Lower leg skin (tissue), 3 donors: ENCODE data around the gene EBF3.

Experiments used
- CTCF ChIP-seq, 3 donors: fragments of 450-650 bp; IDR thresholded peaks; one replicate each; pipeline ENCODE4 v1.5.1; 2016; ENCODE audit warnings: antibody characterized with exemption in 3 of 3, mild to moderate bottlenecking in 3 of 3, moderate library complexity in 2 of 3
- POLR2A ChIP-seq, 2 donors: fragments of 450-650 bp; IDR thresholded peaks; one replicate each; pipeline ENCODE4 v1.6.1; 2016 to 2017; ENCODE audit warnings: antibody characterized with exemption in 2 of 2, mild to moderate bottlenecking in 1 of 2, moderate library complexity in 1 of 2

GRCh38 chr10:129868449-129869035 lies 95.5 kb downstream of the EBF3 start:
- TF ChIP-seq CTCF (IDR thresholded peaks at IDR 0.05) (no peak), POLR2A (IDR thresholded peaks at IDR 0.05) (no peak)
